ENCODE measurements around the gene RABL2B.
"Not testable (repeated sequence)": the region's sequence is repeated elsewhere in the genome, so short reads cannot be mapped to it uniquely, and the experiment has no call there.

DNA sequence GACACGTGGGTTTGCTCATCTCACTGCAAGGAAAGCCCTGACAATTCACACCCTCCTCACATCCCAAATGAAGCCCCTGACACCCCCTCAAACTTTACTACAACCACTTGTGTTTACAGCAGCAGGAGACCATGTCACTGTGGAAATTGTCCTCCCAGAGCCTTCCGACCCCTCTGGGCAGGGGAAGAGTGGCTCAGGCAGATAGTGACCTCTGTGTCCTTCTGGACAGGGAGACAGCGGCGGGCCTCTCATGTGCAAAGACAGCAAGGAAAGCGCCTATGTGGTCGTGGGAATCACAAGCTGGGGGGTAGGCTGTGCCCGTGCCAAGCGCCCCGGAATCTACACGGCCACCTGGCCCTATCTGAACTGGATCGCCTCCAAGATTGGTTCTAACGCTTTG is 39.0 kb downstream of the RABL2B start:
- TF ChIP-seq, protein P1, sequence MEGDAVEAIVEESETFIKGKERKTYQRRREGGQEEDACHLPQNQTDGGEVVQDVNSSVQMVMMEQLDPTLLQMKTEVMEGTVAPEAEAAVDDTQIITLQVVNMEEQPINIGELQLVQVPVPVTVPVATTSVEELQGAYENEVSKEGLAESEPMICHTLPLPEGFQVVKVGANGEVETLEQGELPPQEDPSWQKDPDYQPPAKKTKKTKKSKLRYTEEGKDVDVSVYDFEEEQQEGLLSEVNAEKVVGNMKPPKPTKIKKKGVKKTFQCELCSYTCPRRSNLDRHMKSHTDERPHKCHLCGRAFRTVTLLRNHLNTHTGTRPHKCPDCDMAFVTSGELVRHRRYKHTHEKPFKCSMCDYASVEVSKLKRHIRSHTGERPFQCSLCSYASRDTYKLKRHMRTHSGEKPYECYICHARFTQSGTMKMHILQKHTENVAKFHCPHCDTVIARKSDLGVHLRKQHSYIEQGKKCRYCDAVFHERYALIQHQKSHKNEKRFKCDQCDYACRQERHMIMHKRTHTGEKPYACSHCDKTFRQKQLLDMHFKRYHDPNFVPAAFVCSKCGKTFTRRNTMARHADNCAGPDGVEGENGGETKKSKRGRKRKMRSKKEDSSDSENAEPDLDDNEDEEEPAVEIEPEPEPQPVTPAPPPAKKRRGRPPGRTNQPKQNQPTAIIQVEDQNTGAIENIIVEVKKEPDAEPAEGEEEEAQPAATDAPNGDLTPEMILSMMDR (IDR thresholded peaks at IDR 0.05) = not testable (repeated sequence)
- TF ChIP-seq POLR2AphosphoS5 (IDR thresholded peaks at IDR 0.05; ENCODE audit: low read depth, low read length); REST (IDR thresholded peaks at IDR 0.05; ENCODE audit: insufficient read depth in 1 of 2, low read depth in 2 of 2, low read length in 1 of 2): not testable (repeated sequence)
